Measurements from ENCODE around the gene FAS. TPM values are rescaled to one million over a fixed set of nuclear protein-coding genes. Genes with fewer than 3 reads are reported as not detected.

FAS gene
- total and polyA plus RNA-seq, 2 experiments from 2014 or later, result 3.1 to 4.3 TPM

DNA sequence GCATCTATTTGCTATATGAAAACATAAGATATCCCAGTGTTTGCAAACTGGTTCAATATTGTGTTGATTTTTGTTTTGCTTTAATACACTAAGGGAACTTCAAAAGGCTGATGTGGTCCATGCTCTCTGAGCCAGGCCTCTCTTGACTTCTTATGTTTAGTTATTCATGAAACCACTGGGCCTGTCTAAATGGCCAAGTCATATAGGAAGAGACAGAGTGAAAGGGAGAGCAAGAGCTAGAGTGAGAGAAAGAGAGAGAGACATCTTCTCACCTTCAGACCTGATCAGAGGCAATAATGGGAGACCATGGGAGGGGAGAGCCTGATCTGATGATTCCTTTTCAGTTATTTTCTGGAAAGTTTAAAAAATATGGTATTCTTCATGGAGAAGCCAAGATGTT is 6.1 kb upstream of the FAS start (continued):
- TF ChIP-seq, protein P1, sequence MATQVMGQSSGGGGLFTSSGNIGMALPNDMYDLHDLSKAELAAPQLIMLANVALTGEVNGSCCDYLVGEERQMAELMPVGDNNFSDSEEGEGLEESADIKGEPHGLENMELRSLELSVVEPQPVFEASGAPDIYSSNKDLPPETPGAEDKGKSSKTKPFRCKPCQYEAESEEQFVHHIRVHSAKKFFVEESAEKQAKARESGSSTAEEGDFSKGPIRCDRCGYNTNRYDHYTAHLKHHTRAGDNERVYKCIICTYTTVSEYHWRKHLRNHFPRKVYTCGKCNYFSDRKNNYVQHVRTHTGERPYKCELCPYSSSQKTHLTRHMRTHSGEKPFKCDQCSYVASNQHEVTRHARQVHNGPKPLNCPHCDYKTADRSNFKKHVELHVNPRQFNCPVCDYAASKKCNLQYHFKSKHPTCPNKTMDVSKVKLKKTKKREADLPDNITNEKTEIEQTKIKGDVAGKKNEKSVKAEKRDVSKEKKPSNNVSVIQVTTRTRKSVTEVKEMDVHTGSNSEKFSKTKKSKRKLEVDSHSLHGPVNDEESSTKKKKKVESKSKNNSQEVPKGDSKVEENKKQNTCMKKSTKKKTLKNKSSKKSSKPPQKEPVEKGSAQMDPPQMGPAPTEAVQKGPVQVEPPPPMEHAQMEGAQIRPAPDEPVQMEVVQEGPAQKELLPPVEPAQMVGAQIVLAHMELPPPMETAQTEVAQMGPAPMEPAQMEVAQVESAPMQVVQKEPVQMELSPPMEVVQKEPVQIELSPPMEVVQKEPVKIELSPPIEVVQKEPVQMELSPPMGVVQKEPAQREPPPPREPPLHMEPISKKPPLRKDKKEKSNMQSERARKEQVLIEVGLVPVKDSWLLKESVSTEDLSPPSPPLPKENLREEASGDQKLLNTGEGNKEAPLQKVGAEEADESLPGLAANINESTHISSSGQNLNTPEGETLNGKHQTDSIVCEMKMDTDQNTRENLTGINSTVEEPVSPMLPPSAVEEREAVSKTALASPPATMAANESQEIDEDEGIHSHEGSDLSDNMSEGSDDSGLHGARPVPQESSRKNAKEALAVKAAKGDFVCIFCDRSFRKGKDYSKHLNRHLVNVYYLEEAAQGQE (IDR thresholded peaks at IDR 0.05; ENCODE audit: unreplicated experiment), result no peak
- TF ChIP-seq ZNF331 (CRISPR knock-in tag; IDR thresholded peaks at IDR 0.05; ENCODE audit: low read depth) (no peak), STAT1 (IDR thresholded peaks at IDR 0.05; ENCODE audit: unreplicated experiment) (no peak)

DNA sequence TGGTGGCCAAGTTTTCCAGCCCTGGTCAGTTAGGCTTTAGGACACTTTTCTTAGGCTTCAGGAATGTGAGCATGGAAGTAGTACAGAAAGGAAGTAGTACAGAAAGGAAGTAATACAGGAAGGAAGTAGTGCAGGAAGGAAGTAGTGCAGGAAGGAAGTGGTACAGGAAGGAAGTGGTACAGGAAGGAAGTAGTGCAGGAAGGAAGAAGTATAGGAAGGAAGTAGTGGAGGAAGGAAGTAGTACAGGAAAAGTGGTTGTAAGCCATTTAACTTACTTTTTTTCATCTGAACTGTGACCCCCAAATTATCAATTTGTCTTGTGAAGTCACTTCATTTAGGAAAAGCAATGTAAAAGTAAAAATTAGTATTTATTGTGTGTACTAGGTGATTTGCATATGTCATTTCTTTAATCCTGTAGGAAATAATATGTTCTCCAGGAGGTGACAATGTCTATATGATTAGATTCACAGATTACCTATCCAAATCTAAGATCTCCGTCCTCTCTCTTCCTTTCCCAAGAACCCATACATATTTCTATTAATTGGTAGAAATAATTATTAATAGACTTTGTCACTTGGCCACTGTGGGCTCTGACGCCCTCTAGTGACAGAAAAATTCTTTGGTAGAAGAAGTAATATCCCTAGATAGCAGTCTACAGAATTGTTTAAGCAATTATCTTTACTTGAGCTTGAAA is 3.9 kb upstream of the FAS start:
- Histone ChIP-seq H3K27ac (ENCODE audit: low read depth) (no peak overlapping the region), H3K4me1 (ENCODE audit: insufficient read depth) (peaks cover 1% of the 10 kb centered on the region; the same call in 1 of the 2 replicates), H3K4me3 (no peak overlapping the region), H3K27me3 (ENCODE audit: insufficient read depth) (peaks cover 33% of the 10 kb centered on the region), H2AFZ (no peak overlapping the region), H3K9me2 (ENCODE audit: insufficient read depth) (no peaks in the 10 kb centered on the region), H3K36me3 (ENCODE audit: insufficient read depth) (no peaks in the 10 kb centered on the region), H3K4me2 (no peak overlapping the region), H3K79me2 (replicated peaks; ENCODE audit: insufficient read depth) (no peaks in the 10 kb centered on the region), H3F3A (replicated peaks; ENCODE audit: low read depth) (no peaks in the 10 kb centered on the region), H4K20me1 (replicated peaks; ENCODE audit: insufficient read depth) (no peaks in the 10 kb centered on the region)
- DNase-seq (ENCODE audit: low spot score), result peak; percentile 60
- ATAC-seq, result no peak
- Mint-ChIP-seq H3K27me3 (ENCODE audit: insufficient read depth, low read depth, poor library complexity) (peaks cover 20% of the 10 kb centered on the region), H3K27ac (no peak overlapping the region), H3K9me3 (no peaks in the 10 kb centered on the region), H3K4me1 (peaks cover 15% of the 10 kb centered on the region), H3K36me3 (ENCODE audit: low read depth) (no peaks in the 10 kb centered on the region), H3K4me3 (no peak overlapping the region)
- TF ChIP-seq, protein P2, sequence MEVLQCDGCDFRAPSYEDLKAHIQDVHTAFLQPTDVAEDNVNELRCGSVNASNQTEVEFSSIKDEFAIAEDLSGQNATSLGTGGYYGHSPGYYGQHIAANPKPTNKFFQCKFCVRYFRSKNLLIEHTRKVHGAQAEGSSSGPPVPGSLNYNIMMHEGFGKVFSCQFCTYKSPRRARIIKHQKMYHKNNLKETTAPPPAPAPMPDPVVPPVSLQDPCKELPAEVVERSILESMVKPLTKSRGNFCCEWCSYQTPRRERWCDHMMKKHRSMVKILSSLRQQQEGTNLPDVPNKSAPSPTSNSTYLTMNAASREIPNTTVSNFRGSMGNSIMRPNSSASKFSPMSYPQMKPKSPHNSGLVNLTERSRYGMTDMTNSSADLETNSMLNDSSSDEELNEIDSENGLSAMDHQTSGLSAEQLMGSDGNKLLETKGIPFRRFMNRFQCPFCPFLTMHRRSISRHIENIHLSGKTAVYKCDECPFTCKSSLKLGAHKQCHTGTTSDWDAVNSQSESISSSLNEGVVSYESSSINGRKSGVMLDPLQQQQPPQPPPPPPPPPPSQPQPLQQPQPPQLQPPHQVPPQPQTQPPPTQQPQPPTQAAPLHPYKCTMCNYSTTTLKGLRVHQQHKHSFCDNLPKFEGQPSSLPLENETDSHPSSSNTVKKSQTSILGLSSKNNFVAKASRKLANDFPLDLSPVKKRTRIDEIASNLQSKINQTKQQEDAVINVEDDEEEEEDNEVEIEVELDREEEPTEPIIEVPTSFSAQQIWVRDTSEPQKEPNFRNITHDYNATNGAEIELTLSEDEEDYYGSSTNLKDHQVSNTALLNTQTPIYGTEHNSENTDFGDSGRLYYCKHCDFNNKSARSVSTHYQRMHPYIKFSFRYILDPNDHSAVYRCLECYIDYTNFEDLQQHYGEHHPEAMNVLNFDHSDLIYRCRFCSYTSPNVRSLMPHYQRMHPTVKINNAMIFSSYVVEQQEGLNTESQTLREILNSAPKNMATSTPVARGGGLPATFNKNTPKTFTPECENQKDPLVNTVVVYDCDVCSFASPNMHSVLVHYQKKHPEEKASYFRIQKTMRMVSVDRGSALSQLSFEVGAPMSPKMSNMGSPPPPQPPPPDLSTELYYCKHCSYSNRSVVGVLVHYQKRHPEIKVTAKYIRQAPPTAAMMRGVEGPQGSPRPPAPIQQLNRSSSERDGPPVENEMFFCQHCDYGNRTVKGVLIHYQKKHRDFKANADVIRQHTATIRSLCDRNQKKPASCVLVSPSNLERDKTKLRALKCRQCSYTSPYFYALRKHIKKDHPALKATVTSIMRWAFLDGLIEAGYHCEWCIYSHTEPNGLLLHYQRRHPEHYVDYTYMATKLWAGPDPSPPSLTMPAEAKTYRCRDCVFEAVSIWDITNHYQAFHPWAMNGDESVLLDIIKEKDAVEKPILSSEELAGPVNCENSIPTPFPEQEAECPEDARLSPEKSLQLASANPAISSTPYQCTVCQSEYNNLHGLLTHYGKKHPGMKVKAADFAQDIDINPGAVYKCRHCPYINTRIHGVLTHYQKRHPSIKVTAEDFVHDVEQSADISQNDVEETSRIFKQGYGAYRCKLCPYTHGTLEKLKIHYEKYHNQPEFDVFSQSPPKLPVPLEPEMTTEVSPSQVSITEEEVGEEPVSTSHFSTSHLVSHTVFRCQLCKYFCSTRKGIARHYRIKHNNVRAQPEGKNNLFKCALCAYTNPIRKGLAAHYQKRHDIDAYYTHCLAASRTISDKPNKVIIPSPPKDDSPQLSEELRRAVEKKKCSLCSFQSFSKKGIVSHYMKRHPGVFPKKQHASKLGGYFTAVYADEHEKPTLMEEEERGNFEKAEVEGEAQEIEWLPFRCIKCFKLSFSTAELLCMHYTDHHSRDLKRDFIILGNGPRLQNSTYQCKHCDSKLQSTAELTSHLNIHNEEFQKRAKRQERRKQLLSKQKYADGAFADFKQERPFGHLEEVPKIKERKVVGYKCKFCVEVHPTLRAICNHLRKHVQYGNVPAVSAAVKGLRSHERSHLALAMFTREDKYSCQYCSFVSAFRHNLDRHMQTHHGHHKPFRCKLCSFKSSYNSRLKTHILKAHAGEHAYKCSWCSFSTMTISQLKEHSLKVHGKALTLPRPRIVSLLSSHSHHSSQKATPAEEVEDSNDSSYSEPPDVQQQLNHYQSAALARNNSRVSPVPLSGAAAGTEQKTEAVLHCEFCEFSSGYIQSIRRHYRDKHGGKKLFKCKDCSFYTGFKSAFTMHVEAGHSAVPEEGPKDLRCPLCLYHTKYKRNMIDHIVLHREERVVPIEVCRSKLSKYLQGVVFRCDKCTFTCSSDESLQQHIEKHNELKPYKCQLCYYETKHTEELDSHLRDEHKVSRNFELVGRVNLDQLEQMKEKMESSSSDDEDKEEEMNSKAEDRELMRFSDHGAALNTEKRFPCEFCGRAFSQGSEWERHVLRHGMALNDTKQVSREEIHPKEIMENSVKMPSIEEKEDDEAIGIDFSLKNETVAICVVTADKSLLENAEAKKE (CRISPR knock-in tag; IDR thresholded peaks at IDR 0.05), result no peak
- TF ChIP-seq, protein P3, sequence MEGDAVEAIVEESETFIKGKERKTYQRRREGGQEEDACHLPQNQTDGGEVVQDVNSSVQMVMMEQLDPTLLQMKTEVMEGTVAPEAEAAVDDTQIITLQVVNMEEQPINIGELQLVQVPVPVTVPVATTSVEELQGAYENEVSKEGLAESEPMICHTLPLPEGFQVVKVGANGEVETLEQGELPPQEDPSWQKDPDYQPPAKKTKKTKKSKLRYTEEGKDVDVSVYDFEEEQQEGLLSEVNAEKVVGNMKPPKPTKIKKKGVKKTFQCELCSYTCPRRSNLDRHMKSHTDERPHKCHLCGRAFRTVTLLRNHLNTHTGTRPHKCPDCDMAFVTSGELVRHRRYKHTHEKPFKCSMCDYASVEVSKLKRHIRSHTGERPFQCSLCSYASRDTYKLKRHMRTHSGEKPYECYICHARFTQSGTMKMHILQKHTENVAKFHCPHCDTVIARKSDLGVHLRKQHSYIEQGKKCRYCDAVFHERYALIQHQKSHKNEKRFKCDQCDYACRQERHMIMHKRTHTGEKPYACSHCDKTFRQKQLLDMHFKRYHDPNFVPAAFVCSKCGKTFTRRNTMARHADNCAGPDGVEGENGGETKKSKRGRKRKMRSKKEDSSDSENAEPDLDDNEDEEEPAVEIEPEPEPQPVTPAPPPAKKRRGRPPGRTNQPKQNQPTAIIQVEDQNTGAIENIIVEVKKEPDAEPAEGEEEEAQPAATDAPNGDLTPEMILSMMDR (conservative IDR thresholded peaks at IDR 0.05; ENCODE audit: low read depth in 2 of 2), result peak; percentile 65 to 90
- no peak for TF ChIP-seq JUNB (IDR thresholded peaks at IDR 0.05; ENCODE audit: unreplicated experiment)
